GM08714 (cell line): ENCODE data around the gene ARRDC5.
"Not testable (repeated sequence)": the region's sequence is repeated elsewhere in the genome, so short reads cannot be mapped to it uniquely, and the experiment has no call there.

Experiments used
- H3K4me3 ChIP-seq: fragments of 200-500 bp; sonication (Bioruptor generic); 2 replicates; pipeline ENCODE4 v1.5.1; 2014; ENCODE audit warnings: mild to moderate bottlenecking, low read length, inconsistent platforms
- ZNF274 ChIP-seq: IDR thresholded peaks from 2 replicates; pipeline ENCODE4 v1.6.1; 2012; ENCODE audit warnings: mild to moderate bottlenecking, low read depth, low read length

The ARRDC5 gene

DNA sequence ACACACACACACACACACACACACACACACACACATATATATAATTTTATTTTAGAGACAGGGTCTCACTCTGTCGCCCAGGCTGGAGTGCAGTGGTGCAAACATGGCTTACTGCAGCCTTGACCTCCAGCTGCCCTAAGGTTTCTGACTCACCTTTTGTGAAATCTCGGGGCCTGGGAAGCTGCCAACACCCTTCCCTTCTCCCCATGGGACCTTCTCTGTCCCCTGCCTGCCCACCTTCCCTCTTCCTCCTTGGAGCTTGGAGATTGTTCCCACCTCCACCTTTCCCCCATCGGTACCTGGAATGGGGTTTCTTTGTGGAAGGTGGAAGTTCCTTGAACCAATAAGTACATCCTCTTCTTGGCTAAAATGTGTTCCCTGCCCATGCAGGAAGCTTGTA lies 6.3 kb downstream of the ARRDC5 start:
- no peak overlapping the region for H3K4me3 ChIP-seq
- TF ChIP-seq ZNF274, result no peak

DNA sequence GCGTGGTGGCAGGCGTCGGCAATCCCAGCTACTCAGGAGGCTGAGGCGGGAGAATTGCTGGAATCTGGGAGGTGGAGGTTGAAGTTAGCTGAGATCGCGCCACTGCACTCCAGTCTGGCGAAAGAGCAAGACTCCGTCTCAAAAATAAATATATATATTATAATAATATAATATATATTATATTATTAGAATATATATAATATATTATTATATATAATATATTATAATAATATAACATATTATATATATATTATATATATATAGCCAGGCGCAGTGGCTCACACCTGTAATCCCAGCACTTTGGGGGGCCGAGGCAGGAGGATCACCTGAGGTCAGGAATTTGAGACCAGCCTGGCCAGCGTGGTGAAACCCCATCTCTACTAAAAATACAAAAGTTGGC lies 9.7 kb downstream of the ARRDC5 start:
- H3K4me3 ChIP-seq, result not testable (repeated sequence)

DNA sequence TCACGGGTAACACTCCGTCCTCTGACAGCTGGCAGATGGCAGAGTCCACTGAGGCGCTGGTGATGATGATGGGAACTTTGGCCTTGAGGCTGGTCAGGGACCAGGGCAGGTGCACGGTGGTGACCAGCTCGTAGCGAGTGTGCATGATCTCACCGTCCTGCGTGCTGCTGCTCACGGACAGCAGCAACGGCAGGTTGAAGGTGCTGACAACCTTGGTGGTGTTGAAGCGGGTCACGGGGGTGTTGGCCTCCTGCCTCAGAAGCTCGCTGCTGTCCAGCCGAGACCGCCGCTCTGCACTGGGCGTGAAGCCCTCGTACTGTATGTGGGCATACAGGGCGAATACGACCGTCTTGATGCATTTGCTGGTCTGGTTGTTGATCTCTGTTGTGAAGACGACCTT lies 11.6 kb downstream of the ARRDC5 start:
- no peak for TF ChIP-seq ZNF274
- H3K4me3 ChIP-seq, result no peak overlapping the region

DNA sequence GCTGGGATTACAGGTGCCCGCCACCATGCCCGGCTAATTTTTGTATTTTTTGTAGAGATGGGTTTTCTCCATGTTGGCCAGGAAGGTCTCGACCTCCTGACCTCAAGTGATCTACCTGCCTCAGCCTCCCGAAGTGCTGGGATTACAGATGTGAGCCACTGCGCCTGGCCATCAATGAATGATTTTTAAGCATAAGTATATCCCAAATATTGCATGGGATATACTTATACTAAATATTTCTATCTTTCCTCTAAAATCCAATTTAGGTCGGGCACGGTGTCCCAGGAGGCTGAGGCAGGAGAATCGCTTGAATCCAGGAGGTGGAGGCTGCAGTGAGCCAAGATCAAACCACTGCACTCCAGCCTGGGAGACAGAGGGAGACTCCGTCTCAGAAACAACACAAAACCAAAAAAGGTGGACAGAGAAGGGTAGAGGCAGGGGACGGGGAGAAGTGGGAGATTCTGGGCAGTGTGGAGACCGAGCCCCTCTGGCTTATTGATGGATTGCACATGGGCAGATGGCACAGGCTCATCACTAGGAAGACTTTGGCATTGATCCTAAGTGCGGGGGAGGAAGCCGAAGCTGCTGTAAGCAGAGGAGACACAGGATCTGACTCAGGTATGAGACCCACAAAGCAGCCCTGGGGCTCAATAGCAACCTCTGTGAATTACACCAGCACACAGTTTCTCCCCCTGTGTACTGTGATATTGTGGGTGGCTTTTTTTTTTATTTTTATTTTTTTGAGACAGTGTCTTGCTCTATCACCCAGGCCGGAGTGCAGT lies 13.5 kb downstream of the ARRDC5 start:
- TF ChIP-seq ZNF274, result no peak
- H3K4me3 ChIP-seq, result no peak overlapping the region

DNA sequence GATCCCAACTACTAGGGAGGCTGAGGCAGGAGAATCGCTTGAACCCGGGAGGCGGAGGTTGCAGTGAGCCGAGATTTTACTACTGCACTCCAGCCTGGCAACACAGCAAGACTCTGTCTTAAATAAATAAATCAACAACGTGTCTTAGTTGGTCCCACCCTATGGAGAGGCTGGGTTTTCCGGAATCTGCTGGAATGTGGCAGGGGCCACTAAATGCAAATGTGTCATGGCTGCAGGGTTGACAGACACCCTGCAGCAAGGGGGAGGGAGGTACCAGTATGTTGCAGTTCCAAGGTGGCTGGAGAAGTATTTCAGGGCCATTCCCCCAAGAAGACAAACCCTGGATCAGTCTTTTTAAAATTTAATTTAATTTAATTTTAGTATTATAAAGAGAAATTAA lies 14.9 kb downstream of the ARRDC5 start:
- H3K4me3 ChIP-seq, result not testable (repeated sequence)

DNA sequence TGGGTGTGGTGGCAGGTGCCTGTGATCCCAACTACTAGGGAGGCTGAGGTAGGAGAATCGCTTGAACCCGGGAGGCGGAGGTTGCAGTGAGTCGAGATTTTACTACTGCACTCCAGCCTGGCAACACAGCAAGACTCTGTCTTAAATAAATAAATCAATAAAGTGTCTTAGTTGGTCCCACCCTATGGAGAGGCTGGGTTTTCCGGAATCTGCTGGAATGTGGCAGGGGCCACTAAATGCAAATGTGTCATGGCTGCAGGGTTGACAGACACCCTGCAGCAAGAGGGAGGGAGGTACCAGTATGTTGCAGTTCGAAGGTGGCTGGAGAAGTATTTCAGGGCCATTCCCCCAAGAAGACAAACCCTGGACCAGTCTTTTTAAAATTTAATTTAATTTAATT lies 17.7 kb downstream of the ARRDC5 start:
- not testable (repeated sequence) for H3K4me3 ChIP-seq

DNA sequence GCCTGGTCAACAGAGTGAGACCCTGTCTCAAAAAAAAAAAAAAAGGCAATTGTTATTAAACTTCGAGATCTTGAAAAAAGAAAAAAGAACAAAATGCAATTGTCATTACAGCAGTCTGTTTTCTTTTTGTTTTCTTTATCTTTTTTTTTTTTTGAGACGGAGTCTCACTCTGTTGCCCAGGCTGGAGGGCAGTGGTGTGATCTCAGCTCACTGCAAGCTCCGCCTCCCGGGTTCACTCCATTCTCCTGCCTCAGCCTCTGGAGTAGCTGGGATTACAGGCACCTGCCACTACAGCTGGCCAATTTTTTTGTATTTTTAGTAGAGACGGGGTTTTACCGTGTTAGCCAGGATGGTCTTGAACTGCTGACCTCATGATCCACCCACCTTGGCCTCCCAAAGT lies 19.8 kb downstream of the ARRDC5 start:
- not testable (repeated sequence) for H3K4me3 ChIP-seq

DNA sequence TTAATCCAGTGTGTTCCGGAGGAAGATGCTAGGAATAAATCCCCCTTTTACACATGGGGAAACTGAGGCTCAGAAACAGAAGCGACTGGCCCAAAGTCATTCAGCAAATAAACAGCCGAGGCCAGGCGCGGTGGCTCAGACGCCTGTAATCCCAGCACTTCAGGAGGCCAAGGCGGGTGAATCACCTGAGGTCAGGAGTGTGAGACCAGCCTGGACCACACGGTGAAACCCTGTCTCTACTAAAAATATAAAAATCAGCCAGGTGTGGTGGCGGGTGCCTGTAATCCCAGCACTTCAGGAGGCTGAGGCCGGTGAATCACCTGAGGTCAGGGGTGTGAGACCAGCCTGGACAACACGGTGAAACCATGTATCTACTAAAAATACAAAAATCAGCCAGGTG lies 23.7 kb downstream of the ARRDC5 start:
- no peak for TF ChIP-seq ZNF274
- H3K4me3 ChIP-seq, result no peak overlapping the region

DNA sequence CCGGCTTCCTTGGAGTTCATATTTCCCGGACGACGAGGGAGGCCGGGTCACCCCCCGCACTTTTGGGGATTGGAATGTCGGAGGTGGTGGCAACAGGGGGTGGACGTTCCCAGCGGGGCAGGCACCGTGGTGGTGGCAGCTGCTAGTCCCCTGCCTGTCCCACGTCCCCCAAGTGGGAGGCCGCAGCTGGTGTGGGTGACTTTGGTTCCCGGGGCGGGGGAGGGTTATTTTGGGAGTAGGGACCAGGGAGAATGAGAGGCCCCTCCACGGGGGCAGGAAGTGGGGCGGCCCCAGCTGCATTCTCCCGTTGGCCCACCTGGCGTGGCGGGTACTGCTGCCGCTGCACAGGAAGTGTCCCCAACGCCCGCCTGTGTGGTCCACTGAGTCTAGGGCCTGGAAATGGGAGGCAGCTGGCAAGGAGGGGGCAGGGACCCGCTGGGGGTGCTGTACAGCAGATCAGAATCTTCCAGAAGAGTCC lies 24.2 kb downstream of the ARRDC5 start:
- H3K4me3 ChIP-seq, result no peak overlapping the region
- no peak for TF ChIP-seq ZNF274

DNA sequence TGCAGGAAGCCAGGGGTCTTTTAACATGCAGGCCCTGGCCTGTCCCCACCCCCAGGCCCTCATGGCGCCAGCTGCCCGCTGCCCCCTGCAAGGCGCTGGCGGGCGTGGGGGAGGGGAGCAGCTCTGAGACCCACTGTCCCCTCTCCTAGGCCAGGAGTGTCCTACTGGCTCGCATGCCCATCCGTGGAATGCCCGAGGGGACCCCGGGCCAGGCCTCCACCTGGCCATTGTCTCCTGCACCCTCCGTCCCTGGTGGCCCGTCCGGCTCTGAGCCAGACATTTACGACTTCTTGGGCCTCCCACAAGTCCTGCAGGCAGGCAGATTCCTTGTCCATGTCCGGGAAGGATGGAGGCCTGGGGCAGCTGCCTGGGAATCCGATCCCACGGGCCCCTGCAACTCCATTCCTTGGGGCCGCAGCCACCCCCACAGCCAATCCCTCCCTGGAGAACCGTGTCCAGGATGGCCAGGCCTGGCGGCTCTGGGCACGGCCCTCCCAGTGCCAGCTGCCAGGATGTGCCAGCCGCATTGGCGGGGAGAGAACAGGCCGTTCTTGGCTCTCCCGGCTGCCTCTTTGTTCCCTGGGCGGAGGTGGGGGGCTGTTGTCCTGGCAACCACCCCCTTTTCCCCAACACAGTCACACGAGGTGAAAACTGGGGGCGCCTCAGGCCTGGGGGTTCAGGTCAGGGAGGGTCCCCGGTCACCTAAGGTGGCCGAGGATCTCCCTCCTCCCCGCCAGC lies 24.8 kb downstream of the ARRDC5 start:
- no peak overlapping the region for H3K4me3 ChIP-seq
- no peak for TF ChIP-seq ZNF274

DNA sequence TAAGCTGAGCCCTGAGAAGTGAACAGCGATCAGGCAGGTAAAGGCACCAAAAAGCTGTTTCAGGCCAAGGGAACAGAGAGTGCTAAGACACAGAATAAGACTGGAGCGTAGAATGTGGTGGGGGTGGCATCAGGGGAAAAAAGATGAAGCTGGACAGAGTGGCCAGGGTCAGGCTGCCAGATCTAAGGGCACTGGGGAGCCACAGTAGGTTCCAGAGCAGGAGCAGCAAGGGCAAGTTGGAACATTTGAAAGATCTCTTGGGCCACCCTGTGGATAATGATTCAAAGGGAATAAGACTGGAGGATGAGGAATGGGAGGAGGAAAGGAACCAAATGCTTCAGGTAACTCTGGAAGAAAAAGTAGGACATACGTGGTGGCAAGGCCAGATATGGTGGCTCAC lies 28.8 kb downstream of the ARRDC5 start:
- no peak for TF ChIP-seq ZNF274
- H3K4me3 ChIP-seq, result no peak overlapping the region

DNA sequence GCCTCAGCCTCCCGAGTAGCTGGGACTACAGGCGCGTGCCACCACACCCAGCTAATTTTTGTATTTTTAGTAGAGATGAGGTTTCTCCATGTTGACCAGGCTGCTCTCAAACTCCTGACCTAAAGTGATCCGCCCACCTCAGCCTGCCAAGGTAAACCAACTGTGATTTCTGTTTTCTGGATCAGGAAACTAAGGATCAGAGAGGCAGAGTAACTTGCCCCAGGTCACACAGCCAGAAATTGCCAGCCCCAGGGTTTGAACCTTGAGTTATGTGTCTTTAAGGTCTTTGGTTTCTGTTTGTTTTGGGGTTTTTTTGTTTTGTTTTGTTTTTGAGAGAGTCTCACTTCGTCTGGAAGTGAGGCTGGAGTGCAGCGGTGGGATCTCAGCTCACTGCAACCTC lies 31.0 kb downstream of the ARRDC5 start:
- H3K4me3 ChIP-seq, result no peak overlapping the region
- no peak for TF ChIP-seq ZNF274

DNA sequence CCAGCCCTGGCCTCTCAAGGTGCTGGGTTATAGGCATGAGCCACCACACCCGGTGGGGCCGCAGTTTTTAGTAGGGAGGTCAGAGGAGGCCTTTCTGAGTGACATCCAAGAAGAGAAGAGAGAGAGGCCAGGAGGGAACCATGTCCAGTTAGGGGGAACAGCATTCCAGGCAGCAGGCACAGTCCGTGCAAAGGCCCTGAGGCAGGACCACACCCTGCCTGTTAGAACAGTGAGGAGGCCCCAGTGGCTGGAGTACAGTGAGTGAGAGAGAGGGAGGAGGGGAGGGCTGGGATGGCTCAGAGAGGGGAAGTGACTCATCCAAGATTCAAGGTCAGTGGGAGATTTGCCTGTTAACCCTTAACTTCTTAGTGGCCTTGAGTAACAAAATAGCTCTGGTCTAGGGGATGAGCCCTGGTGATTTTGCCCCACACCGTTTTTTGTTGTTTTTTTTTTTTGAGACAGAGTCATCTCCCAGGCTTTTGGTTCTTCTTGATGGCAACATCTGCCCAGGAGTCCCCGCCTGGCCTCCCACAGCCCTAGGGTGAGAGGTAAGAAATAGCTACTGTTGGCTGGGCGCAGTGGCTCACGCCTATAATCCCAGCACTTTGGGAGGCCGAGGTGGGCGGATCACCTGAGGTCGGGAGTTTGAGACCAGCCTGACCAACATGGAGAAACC lies 32.5 kb downstream of the ARRDC5 start:
- H3K4me3 ChIP-seq, result no peak overlapping the region
- no peak for TF ChIP-seq ZNF274

DNA sequence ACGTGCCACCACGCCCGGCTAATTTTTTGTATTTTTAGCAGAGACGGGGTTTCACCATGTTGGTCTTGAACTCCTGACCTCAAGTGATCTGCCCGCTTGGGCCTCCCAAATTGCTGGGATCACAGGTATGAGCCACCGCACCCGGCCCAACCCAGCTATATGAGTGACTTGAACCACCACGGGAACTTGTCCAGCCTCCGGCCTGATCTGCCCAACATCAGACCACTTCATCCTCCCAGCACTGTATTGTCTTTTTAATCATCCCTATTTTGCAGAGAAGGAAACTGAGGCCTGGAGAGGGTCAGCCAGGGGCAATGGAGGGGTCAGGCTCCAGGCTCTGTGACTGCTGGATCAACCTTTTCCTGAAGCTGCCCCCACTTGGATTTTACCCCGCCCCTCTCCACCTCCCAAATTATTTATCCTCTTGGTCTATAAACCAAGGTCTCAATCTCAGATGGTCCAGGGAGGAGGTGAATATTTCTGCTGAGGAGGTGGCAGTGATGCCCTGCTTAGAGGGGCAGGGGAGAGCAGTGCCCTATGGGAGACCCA lies 34.3 kb downstream of the ARRDC5 start:
- H3K4me3 ChIP-seq, result no peak overlapping the region

DNA sequence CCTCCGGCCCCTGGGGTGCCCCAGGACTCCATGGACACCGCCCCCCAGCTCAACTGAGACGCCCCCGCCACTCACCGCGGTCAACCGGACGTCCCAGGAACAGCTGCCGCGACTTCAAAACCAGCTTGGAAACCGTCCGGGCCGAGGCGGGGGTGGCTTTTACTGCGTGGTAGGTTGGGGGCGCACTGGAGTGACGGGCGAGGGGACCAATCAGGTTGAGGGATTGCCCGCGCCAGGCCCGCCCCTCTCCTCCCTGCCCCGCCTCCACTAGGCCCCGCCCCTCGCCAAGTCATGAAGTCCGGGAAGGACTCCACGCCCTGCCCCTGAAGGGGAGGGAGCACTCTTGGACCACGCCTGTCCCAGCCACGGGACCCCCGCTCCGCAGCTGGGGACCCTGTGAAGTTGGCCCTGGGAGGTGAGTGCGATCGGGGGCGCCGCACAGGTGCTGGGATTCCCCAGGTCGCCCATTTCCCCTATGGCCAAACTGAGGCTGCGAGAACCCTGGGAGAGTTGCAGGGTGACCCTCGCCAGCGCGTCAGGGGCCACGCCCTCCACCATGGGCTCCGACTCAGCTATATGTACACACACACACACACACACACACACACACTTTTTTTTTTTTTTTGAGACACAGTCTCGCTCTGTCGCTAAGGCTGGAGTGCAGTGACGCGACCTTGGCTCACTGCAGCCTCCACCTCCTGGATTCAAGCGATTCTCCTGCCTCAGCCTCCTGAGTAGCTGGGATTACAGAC lies 35.0 kb downstream of the ARRDC5 start, which contains the start of gene PLIN3:
TSS of gene PLIN3 (minus strand) at position 134 of the 752 bp plus-strand sequence. CDS start 6,273 bp downstream, outside the sequence.
- H3K4me3 ChIP-seq, result peak within 1 kb of the TSS; percentile 76
- TF ChIP-seq ZNF274, result no peak

More for the DNA sequence above, 34.3 kb downstream of the ARRDC5 start:
- no peak for TF ChIP-seq ZNF274
